Brain microvascular endothelial cell (primary cell): ENCODE results near the gene SPEM2.
A peak's percentile ranks its signal among the peaks of the same experiment; 100 is the strongest.

ENCODE experiments used
- DNase-seq: peaks from one replicate; pipeline ENCODE4 v3.0.0-alpha.2; 2020
- H3K27ac ChIP-seq: fragments of 250-450 bp; sonication (Bioruptor Pico); 2 replicates; pipeline ENCODE4 v1.5.1; 2020; ENCODE audit warnings: mild to moderate bottlenecking, moderate library complexity
- H3K27me3 ChIP-seq: fragments of 250-450 bp; sonication (Bioruptor Pico); replicated peaks from 2 replicates; pipeline ENCODE4 v1.5.1; 2020; ENCODE audit warnings: mild to moderate bottlenecking
- H3K36me3 ChIP-seq: fragments of 250-450 bp; sonication (Bioruptor Pico); replicated peaks from 2 replicates; pipeline ENCODE4 v1.5.1; 2020; ENCODE audit warnings: mild to moderate bottlenecking
- H3K4me3 ChIP-seq: 2 replicates; pipeline ENCODE4 v1.5.1; 2011; ENCODE audit warnings: low read depth, mild to moderate bottlenecking, control low read depth, low read length, moderate library complexity
- CTCF ChIP-seq: IDR thresholded peaks from 2 replicates; pipeline ENCODE4 v1.5.1; 2011; ENCODE audit warnings: low read depth, mild to moderate bottlenecking, moderate library complexity, low read length, control low read depth, inconsistent platforms; ENCODE audit errors: missing control alignments
- in situ Hi-C: cut with HindIII; loops from 2 replicates; pipeline ENCODE4 v1.10.0; 2017; ENCODE audit warnings: low sequenced_read_pairs, low pct_ligation_motif_present

The SPEM2 gene

GRCh38 chr17:7440113-7440833, 14.9 kb downstream of the SPEM2 start:
- TF ChIP-seq CTCF: no peak
- in situ Hi-C loops: no loop called here
- Histone ChIP-seq H3K36me3 (no peaks in the 10 kb centered on the region), H3K4me3 (peak overlapping the region; percentile 35), H3K27me3 (peaks cover 23% of the 10 kb centered on the region), H3K27ac (no peak overlapping the region)
- no peak for DNase-seq

GRCh38 chr17:7440834-7441195, 15.4 kb downstream of the SPEM2 start:
- no peaks in the 10 kb centered on the region for H3K36me3 ChIP-seq
- peak overlapping the region; percentile 3 for H3K4me3 ChIP-seq
- no peak overlapping the region for H3K27ac ChIP-seq

GRCh38 chr17:7441266-7441665, 15.8 kb downstream of the SPEM2 start:
- H3K27ac ChIP-seq: no peak overlapping the region
- in situ Hi-C loops: no loop called here

More at GRCh38 chr17:7440834-7441195, 15.4 kb downstream of the SPEM2 start:
- H3K27me3 ChIP-seq: peaks cover 25% of the 10 kb centered on the region
- in situ Hi-C loops: no loop called here
- no peak for TF ChIP-seq CTCF
- DNase-seq: no peak

GRCh38 chr17:7442142-7442541, 16.7 kb downstream of the SPEM2 start:
- no peak for TF ChIP-seq CTCF
- in situ Hi-C loops: no loop called here
- Histone ChIP-seq H3K4me3 (no peak overlapping the region), H3K27ac (no peak overlapping the region), H3K27me3 (peaks cover 32% of the 10 kb centered on the region), H3K36me3 (no peaks in the 10 kb centered on the region)
- no peak for DNase-seq

More at GRCh38 chr17:7441266-7441665, 15.8 kb downstream of the SPEM2 start:
- no peak for DNase-seq
- Histone ChIP-seq H3K36me3 (no peaks in the 10 kb centered on the region), H3K27me3 (peaks cover 29% of the 10 kb centered on the region), H3K4me3 (no peak overlapping the region)
- TF ChIP-seq CTCF: no peak

GRCh38 chr17:7443499-7444485, 18.4 kb downstream of the SPEM2 start:
- Histone ChIP-seq H3K27ac (no peak overlapping the region), H3K36me3 (no peaks in the 10 kb centered on the region), H3K27me3 (peaks cover 32% of the 10 kb centered on the region), H3K4me3 (no peak overlapping the region)
- TF ChIP-seq CTCF: no peak
- in situ Hi-C loops: no loop called here
- DNase-seq: no peak
